GM12878 (cell line): Measurements from ENCODE around the gene HCFC1.

Experiments
- CUX1 ChIP-seq: IDR thresholded peaks from 2 replicates; pipeline ENCODE4 v1.6.1; 2012; ENCODE audit warnings: improper control_type of control experiment, low read depth, low read length; ENCODE audit not compliant: insufficient replicate concordance
- EZH2 ChIP-seq: IDR thresholded peaks from 2 replicates; pipeline ENCODE4 v1.6.1; 2012; ENCODE audit warnings: low read depth, mild to moderate bottlenecking, control low read depth, inconsistent platforms, low read length, borderline replicate concordance; ENCODE audit not compliant: control insufficient read depth
- FOS ChIP-seq: IDR thresholded peaks from 3 replicates; pipeline ENCODE4 v1.6.1; 2011; ENCODE audit warnings: borderline replicate concordance; ENCODE audit not compliant: insufficient read length; ENCODE audit errors: extremely low read depth
- FOXM1 ChIP-seq: IDR thresholded peaks from 2 replicates; pipeline ENCODE4 v1.6.1; 2012; ENCODE audit warnings: low read depth, mild to moderate bottlenecking, inconsistent platforms, low read length, moderate library complexity
- MEF2A ChIP-seq: IDR thresholded peaks from 2 replicates; pipeline ENCODE4 v1.6.1; 2011; ENCODE audit warnings: low read depth, mild to moderate bottlenecking, low read length, moderate library complexity; ENCODE audit not compliant: insufficient read depth
- POLR2A ChIP-seq: IDR thresholded peaks from 2 replicates; pipeline ENCODE4 v1.6.1; 2011; ENCODE audit warnings: low read depth, mild to moderate bottlenecking, low read length
- PRDM15 ChIP-seq: fragments of 450-650 bp; formaldehyde crosslinking; IDR thresholded peaks from 2 replicates; pipeline ENCODE4 v1.4.0; 2020; ENCODE audit warnings: mild to moderate bottlenecking, moderate library complexity
- SMC3 ChIP-seq: IDR thresholded peaks from 2 replicates; pipeline ENCODE4 v1.6.1; 2011; ENCODE audit warnings: low read length, improper control_type of control experiment, borderline replicate concordance
- SPI1 ChIP-seq: IDR thresholded peaks from 2 replicates; pipeline ENCODE4 v1.6.1; 2011; ENCODE audit warnings: low read depth, mild to moderate bottlenecking, low read length, moderate library complexity, borderline replicate concordance; ENCODE audit not compliant: insufficient read depth
- TAF1 ChIP-seq: IDR thresholded peaks from 2 replicates; pipeline ENCODE4 v1.6.1; 2011; ENCODE audit warnings: mild to moderate bottlenecking, low read depth, low read length, borderline replicate concordance
- YY1 ChIP-seq: IDR thresholded peaks from 2 replicates; pipeline ENCODE4 v1.6.1; 2011; ENCODE audit warnings: low read depth, mild to moderate bottlenecking, low read length
- TF ChIP-seq, protein P1 (sequence below), 3 experiments: IDR thresholded peaks in 2 of 3; conservative IDR thresholded peaks in 1 of 3; 2 replicates each; pipeline ENCODE4 v1.5.1; 2011; ENCODE audit warnings: low read depth in 3 of 3, low read length in 3 of 3, mild to moderate bottlenecking in 3 of 3, control low read depth in 2 of 3, moderate library complexity in 2 of 3, inconsistent platforms in 1 of 3, mixed read lengths in 1 of 3; ENCODE audit not compliant: control insufficient read depth in 2 of 3, insufficient read depth in 1 of 3; ENCODE audit errors: extremely low read depth in 1 of 3
- TF ChIP-seq, protein P2 (sequence below): fragments of 450-650 bp; IDR thresholded peaks from 2 replicates; pipeline ENCODE4 v1.6.1; 2017; ENCODE audit warnings: mild to moderate bottlenecking

- TF ChIP-seq POLR2A: no peak
- TF ChIP-seq, protein P1, sequence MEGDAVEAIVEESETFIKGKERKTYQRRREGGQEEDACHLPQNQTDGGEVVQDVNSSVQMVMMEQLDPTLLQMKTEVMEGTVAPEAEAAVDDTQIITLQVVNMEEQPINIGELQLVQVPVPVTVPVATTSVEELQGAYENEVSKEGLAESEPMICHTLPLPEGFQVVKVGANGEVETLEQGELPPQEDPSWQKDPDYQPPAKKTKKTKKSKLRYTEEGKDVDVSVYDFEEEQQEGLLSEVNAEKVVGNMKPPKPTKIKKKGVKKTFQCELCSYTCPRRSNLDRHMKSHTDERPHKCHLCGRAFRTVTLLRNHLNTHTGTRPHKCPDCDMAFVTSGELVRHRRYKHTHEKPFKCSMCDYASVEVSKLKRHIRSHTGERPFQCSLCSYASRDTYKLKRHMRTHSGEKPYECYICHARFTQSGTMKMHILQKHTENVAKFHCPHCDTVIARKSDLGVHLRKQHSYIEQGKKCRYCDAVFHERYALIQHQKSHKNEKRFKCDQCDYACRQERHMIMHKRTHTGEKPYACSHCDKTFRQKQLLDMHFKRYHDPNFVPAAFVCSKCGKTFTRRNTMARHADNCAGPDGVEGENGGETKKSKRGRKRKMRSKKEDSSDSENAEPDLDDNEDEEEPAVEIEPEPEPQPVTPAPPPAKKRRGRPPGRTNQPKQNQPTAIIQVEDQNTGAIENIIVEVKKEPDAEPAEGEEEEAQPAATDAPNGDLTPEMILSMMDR (IDR thresholded peaks at IDR 0.05 in 2 of 3, conservative IDR thresholded peaks at IDR 0.05 in 1 of 3; ENCODE audit: control insufficient read depth in 2 of 3, extremely low read depth in 1 of 3, insufficient read depth in 1 of 3, low read depth in 3 of 3, low read length in 3 of 3): no peak
- TF ChIP-seq, protein P2, sequence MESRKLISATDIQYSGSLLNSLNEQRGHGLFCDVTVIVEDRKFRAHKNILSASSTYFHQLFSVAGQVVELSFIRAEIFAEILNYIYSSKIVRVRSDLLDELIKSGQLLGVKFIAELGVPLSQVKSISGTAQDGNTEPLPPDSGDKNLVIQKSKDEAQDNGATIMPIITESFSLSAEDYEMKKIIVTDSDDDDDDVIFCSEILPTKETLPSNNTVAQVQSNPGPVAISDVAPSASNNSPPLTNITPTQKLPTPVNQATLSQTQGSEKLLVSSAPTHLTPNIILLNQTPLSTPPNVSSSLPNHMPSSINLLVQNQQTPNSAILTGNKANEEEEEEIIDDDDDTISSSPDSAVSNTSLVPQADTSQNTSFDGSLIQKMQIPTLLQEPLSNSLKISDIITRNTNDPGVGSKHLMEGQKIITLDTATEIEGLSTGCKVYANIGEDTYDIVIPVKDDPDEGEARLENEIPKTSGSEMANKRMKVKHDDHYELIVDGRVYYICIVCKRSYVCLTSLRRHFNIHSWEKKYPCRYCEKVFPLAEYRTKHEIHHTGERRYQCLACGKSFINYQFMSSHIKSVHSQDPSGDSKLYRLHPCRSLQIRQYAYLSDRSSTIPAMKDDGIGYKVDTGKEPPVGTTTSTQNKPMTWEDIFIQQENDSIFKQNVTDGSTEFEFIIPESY: no peak
- TF ChIP-seq YY1: no peak
- TF ChIP-seq TAF1: no peak
- no peak for TF ChIP-seq MEF2A
- TF ChIP-seq PRDM15 (CRISPR knock-in tag): no peak
- no peak for TF ChIP-seq FOXM1
- TF ChIP-seq EZH2: no peak
- no peak for TF ChIP-seq FOS
- TF ChIP-seq CUX1: no peak
- no peak for TF ChIP-seq SMC3
- no peak for TF ChIP-seq SPI1
These were observed 32.0 kb downstream of the HCFC1 start for GRCh38 chrX:153939573-153939972.
